HEK293 (cell line): ENCODE data around the gene CABP1.

Source experiments
- CTCF ChIA-PET: fragments of 350-600 bp; formaldehyde crosslinking; extraction: SDS; loops from one replicate; lab custom pipeline; 2021; ENCODE audit warnings: antibody characterized with exemption; lab: Yijun Ruan, JAX
- POLR2A ChIA-PET: fragments of 300-600 bp; formaldehyde crosslinking; extraction: SDS; loops from one replicate; lab custom pipeline; 2020; ENCODE audit warnings: antibody characterized with exemption, inconsistent platforms; lab: Yijun Ruan, JAX
- H3K27ac ChIP-seq: fragments of 200-500 bp; sonication (Bioruptor generic); 2 replicates; pipeline ENCODE4 v1.5.1; 2014; ENCODE audit warnings: low read depth, low read length, control low read depth, inconsistent platforms; ENCODE audit errors: extremely low read depth
- H3K36me3 ChIP-seq, 2 experiments: fragments of 200-500 bp in 1 of 2; sonication (Bioruptor generic) in 1 of 2; 1 replicate in 1 of 2; 2 replicates in 1 of 2; pipeline ENCODE4 v1.5.1; 2014 to 2017; ENCODE audit warnings: inconsistent platforms in 2 of 2, low read length in 2 of 2; ENCODE audit not compliant: control insufficient read depth in 2 of 2, insufficient read depth in 1 of 2
- H3K4me1 ChIP-seq: fragments of 200-500 bp; sonication (Bioruptor generic); 2 replicates; pipeline ENCODE4 v1.5.1; 2014; ENCODE audit warnings: mild to moderate bottlenecking, low read length, inconsistent platforms; ENCODE audit not compliant: control insufficient read depth, insufficient read depth
- H3K4me3 ChIP-seq: 2 replicates; pipeline ENCODE4 v1.5.1; 2011; ENCODE audit warnings: low read depth, mild to moderate bottlenecking, control low read depth, low read length, moderate library complexity
- H3K9me3 ChIP-seq: fragments of 200-500 bp; sonication (Bioruptor generic); 2 replicates; pipeline ENCODE4 v1.5.1; 2014; ENCODE audit warnings: low read depth, low read length, inconsistent platforms; ENCODE audit not compliant: control insufficient read depth, insufficient read depth
- CTCF ChIP-seq: fragments of 450-650 bp; formaldehyde crosslinking; IDR thresholded peaks from 2 replicates; pipeline ENCODE4 v1.5.1; 2016; ENCODE audit warnings: missing biosample characterization, missing genetic modification characterization
- FEZF1 ChIP-seq: fragments of 450-650 bp; formaldehyde crosslinking; IDR thresholded peaks from 2 replicates; pipeline ENCODE4 v1.5.1; 2016; ENCODE audit warnings: missing biosample characterization, missing genetic modification characterization
- OSR2 ChIP-seq: fragments of 450-650 bp; formaldehyde crosslinking; IDR thresholded peaks from 2 replicates; pipeline ENCODE4 v1.5.1; 2016; ENCODE audit warnings: missing biosample characterization, missing genetic modification characterization
- PRDM1 ChIP-seq: fragments of 450-650 bp; formaldehyde crosslinking; IDR thresholded peaks from 2 replicates; pipeline ENCODE4; 2016; ENCODE audit warnings: missing biosample characterization, missing genetic modification characterization
- PRDM6 ChIP-seq: fragments of 450-650 bp; formaldehyde crosslinking; IDR thresholded peaks from 2 replicates; pipeline ENCODE4 v1.5.1; 2017; ENCODE audit warnings: missing biosample characterization, missing genetic modification characterization
- REPIN1 ChIP-seq: fragments of 450-650 bp; formaldehyde crosslinking; IDR thresholded peaks from 2 replicates; pipeline ENCODE4 v1.5.1; 2017; ENCODE audit warnings: missing biosample characterization, missing genetic modification characterization, low read depth
- SP2 ChIP-seq: fragments of 450-650 bp; formaldehyde crosslinking; IDR thresholded peaks from 2 replicates; pipeline ENCODE4 v1.5.1; 2016; ENCODE audit warnings: missing biosample characterization, missing genetic modification characterization
- ZNF18 ChIP-seq: fragments of 450-650 bp; formaldehyde crosslinking; IDR thresholded peaks from 2 replicates; pipeline ENCODE4 v1.5.1; 2016; ENCODE audit warnings: missing biosample characterization, missing genetic modification characterization
- ZNF184 ChIP-seq: fragments of 450-650 bp; IDR thresholded peaks from 2 replicates; pipeline ENCODE4 v1.5.1; 2018; ENCODE audit warnings: missing biosample characterization, mild to moderate bottlenecking, missing genetic modification characterization
- ZNF19 ChIP-seq: fragments of 450-650 bp; formaldehyde crosslinking; IDR thresholded peaks from 2 replicates; pipeline ENCODE4; 2016; ENCODE audit warnings: missing biosample characterization, missing genetic modification characterization, low read depth
- ZNF274 ChIP-seq, 2 experiments: fragments of 200-500 bp in 1 of 2; fragments of 450-650 bp in 1 of 2; sonication (Bioruptor generic) in 1 of 2; formaldehyde crosslinking in 1 of 2; IDR thresholded peaks; 2 replicates each; pipeline versions ENCODE4 v1.5.1 to v1.6.1; 2014 to 2016; ENCODE audit warnings: borderline replicate concordance in 1 of 2, inconsistent platforms in 1 of 2, low read length in 1 of 2, missing biosample characterization in 1 of 2, missing genetic modification characterization in 1 of 2
- ZNF335 ChIP-seq: fragments of 450-650 bp; formaldehyde crosslinking; conservative IDR thresholded peaks from 2 replicates; pipeline ENCODE4 v1.5.1; 2016; ENCODE audit warnings: missing biosample characterization, missing genetic modification characterization
- ZNF449 ChIP-seq: fragments of 450-650 bp; formaldehyde crosslinking; IDR thresholded peaks from 2 replicates; pipeline ENCODE4 v1.5.1; 2017; ENCODE audit warnings: missing biosample characterization, mild to moderate bottlenecking, missing genetic modification characterization, moderate library complexity
- ZNF548 ChIP-seq: fragments of 450-650 bp; formaldehyde crosslinking; IDR thresholded peaks from 2 replicates; pipeline ENCODE4 v1.5.1; 2016; ENCODE audit warnings: missing biosample characterization, missing genetic modification characterization
- ZNF580 ChIP-seq: fragments of 450-650 bp; formaldehyde crosslinking; IDR thresholded peaks from 2 replicates; pipeline ENCODE4 v1.5.1; 2016; ENCODE audit warnings: missing biosample characterization, missing genetic modification characterization
- ZNF624 ChIP-seq: fragments of 450-650 bp; formaldehyde crosslinking; IDR thresholded peaks from 2 replicates; pipeline ENCODE4 v1.5.1; 2017; ENCODE audit warnings: missing biosample characterization, missing genetic modification characterization
- ZNF645 ChIP-seq: fragments of 450-650 bp; formaldehyde crosslinking; IDR thresholded peaks from 2 replicates; pipeline ENCODE4; 2016; ENCODE audit warnings: missing biosample characterization, missing genetic modification characterization
- ZNF701 ChIP-seq: fragments of 450-650 bp; formaldehyde crosslinking; IDR thresholded peaks from 2 replicates; pipeline ENCODE4 v1.5.1; 2016; ENCODE audit warnings: missing biosample characterization, missing genetic modification characterization
- ZNF747 ChIP-seq: fragments of 450-650 bp; formaldehyde crosslinking; IDR thresholded peaks from 2 replicates; pipeline ENCODE4 v1.5.1; 2016; ENCODE audit warnings: missing biosample characterization, missing genetic modification characterization

CABP1 gene

GRCh38 chr12:120687578-120688289 lies 47.3 kb downstream of the CABP1 start:
- peak overlapping the region; percentile 76; the same call in 1 of the 2 replicates for H3K27ac ChIP-seq
- TF ChIP-seq ZNF18 (tag by site-specific recombination), result peak; percentile 85
- 0 out of 2 replicates have a peak, but pooled peaks have one; percentile 15 for TF ChIP-seq CTCF
- TF ChIP-seq ZNF624 (tag by site-specific recombination), result no peak
- peak; percentile 81 for TF ChIP-seq ZNF335
- no peak for TF ChIP-seq REPIN1 (tag by site-specific recombination)
- no peak for TF ChIP-seq ZNF274 (IDR thresholded peaks at IDR 0.05; ENCODE audit: low read length)
- TF ChIP-seq ZNF274 (tag by site-specific recombination; IDR thresholded peaks at IDR 0.05; ENCODE audit: borderline replicate concordance), result no peak
- TF ChIP-seq SP2 (tag by site-specific recombination), result peak; percentile 35; the same call in 1 of the 2 replicates
- TF ChIP-seq, all 188 proteins: peak for 4
- Histone ChIP-seq H3K36me3 (no peaks in the 10 kb centered on the region), H3K4me1 (peaks cover 14% of the 10 kb centered on the region), H3K4me3 (peak overlapping the region; percentile 81), H3K9me3 (no peaks in the 10 kb centered on the region)
- POLR2A ChIA-PET, result interaction anchor here (1.4 to 1.5 kb wide), 2 partner anchors 24 to 39 kb away, joined by 4 to 5 read pairs; no protein-coding TSS in a partner anchor
- CTCF ChIA-PET, result interaction anchor here (0.6 to 0.8 kb wide), 2 partner anchors 38 to 385 kb away, joined by 3 to 4 read pairs; no protein-coding TSS in a partner anchor

GRCh38 chr12:120688527-120689071 lies 48.2 kb downstream of the CABP1 start:
- Histone ChIP-seq H3K36me3 (peaks cover 0 to 7% of the 10 kb centered on the region in 2 experiments; a peak in 1 of 3 replicates), H3K4me1 (peaks cover 14% of the 10 kb centered on the region), H3K4me3 (peak overlapping the region; percentile 81), H3K9me3 (no peaks in the 10 kb centered on the region), H3K27ac (no peak overlapping the region)
- CTCF ChIA-PET, result interaction anchor here (0.6 to 2.0 kb wide), 5 partner anchors 23 to 386 kb away, joined by 3 to 5 read pairs (median 4); no protein-coding TSS in a partner anchor
- POLR2A ChIA-PET, result no interaction called here
- no peak for TF ChIP-seq FEZF1
- peak; percentile 58; the same call in 1 of the 2 replicates for TF ChIP-seq PRDM1
- no peak for TF ChIP-seq PRDM6 (tag by site-specific recombination)
- TF ChIP-seq ZNF580 (tag by site-specific recombination), result no peak
- TF ChIP-seq ZNF19 (tag by site-specific recombination), result no peak
- no peak for TF ChIP-seq ZNF184 (tag by site-specific recombination)
- no peak for TF ChIP-seq ZNF18 (tag by site-specific recombination)
- TF ChIP-seq ZNF645 (tag by site-specific recombination), result no peak
- no peak for TF ChIP-seq ZNF548
- TF ChIP-seq ZNF449 (tag by site-specific recombination), result no peak
- TF ChIP-seq ZNF747, result no peak
- TF ChIP-seq ZNF701 (tag by site-specific recombination), result no peak
- peak; percentile 32; the same call in 1 of the 2 replicates for TF ChIP-seq OSR2 (tag by site-specific recombination)
